B cell (primary cell): ENCODE results near the gene YY1. TPM values are rescaled to one million over a fixed set of nuclear protein-coding genes. Genes with fewer than 3 reads are reported as not detected.

Source experiments
- ATAC-seq: fragments of 200-7000 bp; cut with Tn5 transposase; one replicate; pipeline ENCODE4 v1.10.0; 2021; ENCODE audit warnings: low read depth, mild to moderate bottlenecking, moderate number of reproducible peaks, moderate library complexity
- CTCF ChIA-PET: fragments of 350-600 bp; sonication (Branson Sonifier 250); formaldehyde crosslinking; loops from one replicate; lab custom pipeline; 2021; ENCODE audit warnings: antibody characterized with exemption, inconsistent platforms; lab: Charles Lee
- POLR2A ChIA-PET: fragments of 350-600 bp; sonication (Branson Sonifier 250); formaldehyde crosslinking; loops from one replicate; lab custom pipeline; 2021; ENCODE audit warnings: antibody characterized with exemption; lab: Charles Lee
- DNase-seq: peaks from one replicate; pipeline ENCODE4 v3.0.0; 2013
- H2AFZ ChIP-seq: 2 replicates; pipeline ENCODE4 v1.6.1; 2012; ENCODE audit warnings: mild to moderate bottlenecking, low read depth, low read length; ENCODE audit not compliant: insufficient read depth, poor library complexity, severe bottlenecking
- H3K27ac ChIP-seq, 2 donors: 1 replicate in 1 of 2; 2 replicates in 1 of 2; pipeline ENCODE4 v1.5.1; 2012 to 2013; ENCODE audit warnings: low read length in 2 of 2, mild to moderate bottlenecking in 2 of 2, moderate library complexity in 1 of 2
- H3K27me3 ChIP-seq, 4 experiments: fragments of 200-600 bp in 1 of 4; sonication (generic) in 1 of 4; replicated peaks in 1 of 4; 1 replicate in 2 of 4; 2 replicates in 2 of 4; pipeline versions ENCODE4 v1.6.1 to v1.7.0; 2013 to 2016; ENCODE audit warnings: low read length in 3 of 4, mild to moderate bottlenecking in 2 of 4, mixed read lengths in 1 of 4, moderate library complexity in 1 of 4; ENCODE audit not compliant: insufficient read depth in 4 of 4, control insufficient read depth in 3 of 4; ENCODE audit errors: control extremely low read depth in 1 of 4
- H3K36me3 ChIP-seq, 2 experiments: replicated peaks in 1 of 2; 1 replicate in 1 of 2; 2 replicates in 1 of 2; pipeline versions ENCODE4 v1.6.1 to v1.7.1; 2013; ENCODE audit warnings: low read length in 1 of 2; ENCODE audit not compliant: insufficient read depth in 2 of 2, control insufficient read depth in 1 of 2; ENCODE audit errors: control extremely low read depth in 1 of 2, extremely low read depth in 1 of 2
- H3K4me1 ChIP-seq, 2 donors: fragments of 200-600 bp in 1 of 2; sonication (generic) in 1 of 2; 1 replicate in 1 of 2; 2 replicates in 1 of 2; pipeline versions ENCODE4 v1.5.1 to v1.6.1; 2013 to 2017; ENCODE audit warnings: low read length in 2 of 2; ENCODE audit not compliant: control insufficient read depth in 2 of 2, insufficient read depth in 2 of 2
- H3K4me2 ChIP-seq: replicated peaks from 2 replicates; pipeline ENCODE3; 2012; ENCODE audit warnings: mild to moderate bottlenecking, low read depth, low read length; ENCODE audit not compliant: poor library complexity, severe bottlenecking
- H3K4me3 ChIP-seq, 5 experiments: fragments of 200-600 bp in 1 of 5; sonication (generic) in 1 of 5; 1 replicate in 3 of 5; 2 replicates in 2 of 5; pipeline versions ENCODE4 v1.5.1 to v1.7.0; 2011 to 2016; ENCODE audit warnings: low read length in 4 of 5, mild to moderate bottlenecking in 4 of 5, low read depth in 2 of 5, control low read depth in 1 of 5, moderate library complexity in 1 of 5; ENCODE audit not compliant: insufficient read depth in 1 of 5; ENCODE audit errors: control extremely low read depth in 1 of 5, extremely low read depth in 1 of 5
- H3K79me2 ChIP-seq: fragments of 200-600 bp; sonication (generic); one replicate; pipeline ENCODE4 v1.6.0; 2016; ENCODE audit warnings: low read length; ENCODE audit not compliant: control insufficient read depth, insufficient read depth
- H3K9ac ChIP-seq: fragments of 200-600 bp; sonication (generic); 2 replicates; pipeline ENCODE4 v1.6.1; 2017; ENCODE audit warnings: mild to moderate bottlenecking, low read length, moderate library complexity
- H3K9me3 ChIP-seq, 3 donors: one replicate each; pipeline versions ENCODE4 v1.6.1 to v1.7.1; 2013; ENCODE audit warnings: low read length in 2 of 3; ENCODE audit not compliant: control insufficient read depth in 2 of 3, insufficient read depth in 1 of 3; ENCODE audit errors: control extremely low read depth in 1 of 3
- H4K20me1 ChIP-seq: 2 replicates; pipeline ENCODE4 v1.6.0; 2012; ENCODE audit warnings: mild to moderate bottlenecking, low read length; ENCODE audit not compliant: insufficient read depth, control insufficient read depth, poor library complexity, severe bottlenecking
- H3K27ac Mint-ChIP-seq: one replicate; pipeline ENCODE4 v1.8.0; 2021; ENCODE audit warnings: mixed read lengths
- H3K27me3 Mint-ChIP-seq: one replicate; pipeline ENCODE4 v1.8.0; 2021; ENCODE audit warnings: mixed read lengths
- H3K4me1 Mint-ChIP-seq: one replicate; pipeline ENCODE4 v1.8.0; 2021; ENCODE audit warnings: mixed read lengths
- H3K4me3 Mint-ChIP-seq: one replicate; pipeline ENCODE4 v1.8.0; 2021; ENCODE audit warnings: mixed read lengths
- H3K9me3 Mint-ChIP-seq: one replicate; pipeline ENCODE4 v1.8.0; 2022; ENCODE audit warnings: mixed read lengths; ENCODE audit not compliant: insufficient read depth
- CTCF ChIP-seq: fragments of 200-600 bp; IDR thresholded peaks from one replicate; pipeline ENCODE4 v1.8.0; 2022; ENCODE audit warnings: antibody characterized with exemption, mild to moderate bottlenecking
- EZH2 ChIP-seq: IDR thresholded peaks from 2 replicates; pipeline ENCODE4 v1.6.1; 2012; ENCODE audit warnings: borderline replicate concordance, low read depth, mild to moderate bottlenecking, moderate library complexity, low read length; ENCODE audit not compliant: insufficient read depth, poor library complexity, severe bottlenecking
- WGBS: methylation state at CpG from one replicate; pipeline ENCODE4 v1.1.5; 2013; ENCODE audit warnings: missing lambda C conversion rate; ENCODE audit not compliant: insufficient coverage; 5-methylcytosine and 5-hydroxymethylcytosine counted together
- intact Hi-C: fragments of 100-400 bp; cut with micrococcal nuclease; formaldehyde crosslinking; loops from one replicate; pipeline ENCODE4 v1.10.0; 2022
- polyA plus RNA-seq: library from polyadenylated mRNA; depleted of rRNA; stranded (reverse); fragments of >200 nt; gene quantifications from 2 replicates; pipeline ENCODE4 v1.2.3, GENCODE V29; 2012
- total RNA-seq, 2 donors: library from RNA; stranded (reverse); fragments of 120-200 nt in 1 of 2; gene quantifications; 1 replicate in 1 of 2; 2 replicates in 1 of 2; pipeline versions ENCODE4 v1.2.3 to v1.2.4, GENCODE V29; 2013 to 2022

The YY1 gene
- total and polyA plus RNA-seq, 2 donors (not counting 1 experiment from before 2014, with no cell fraction given), result 24.0 to 91.4 TPM

GRCh38 chr14:100305324-100306100, 66.6 kb downstream of the YY1 start:
- H3K27ac Mint-ChIP-seq, result peak overlapping the region; percentile 83
- Histone ChIP-seq H3K27me3 (peaks cover 0 to 3% (median 0%) of the 10 kb centered on the region in 4 experiments), H2AFZ (peak overlapping the region; percentile 87), H3K4me3 (peak overlapping the region in 4 of 5 experiments; percentile 57 to 81 (median 80)), H3K27ac (peak overlapping the region in 1 of 2 donors; percentile 30), H4K20me1 (no peaks in the 10 kb centered on the region), H3K4me1 (peaks cover 11 to 23% of the 10 kb centered on the region in 2 donors), H3K9me3 (no peaks in the 10 kb centered on the region), H3K79me2 (peaks cover 16% of the 10 kb centered on the region), H3K9ac (peak overlapping the region; percentile 77), H3K36me3 (no peaks in the 10 kb centered on the region), H3K4me2 (peak overlapping the region; percentile 95)
- peak overlapping the region; percentile 94 for H3K4me3 Mint-ChIP-seq
- CTCF ChIA-PET, result interaction anchor here (0.9 to 2.0 kb wide), 8 partner anchors 8 to 76 kb away, joined by 3 to 8 read pairs (median 3); no protein-coding TSS in a partner anchor
- TF ChIP-seq EZH2, result no peak
- no peak for TF ChIP-seq CTCF
- intact Hi-C loops, result loop anchor here (1.0 to 10.0 kb wide), 7 partner anchors 8 to 701 kb away; partner anchors contain the start of genes CCDC85C and WDR25
- POLR2A ChIA-PET, result interaction anchor here (0.9 to 1.4 kb wide), 2 partner anchors 8 to 11 kb away, joined by 4 to 5 read pairs; no protein-coding TSS in a partner anchor
- ATAC-seq (peak; percentile 12), DNase-seq (peak; percentile 51)
- WGBS, result under 1% methylated on average over 65 of the region's 65 CpGs
- no peaks in the 10 kb centered on the region for H3K9me3 Mint-ChIP-seq
- H3K27me3 Mint-ChIP-seq, result no peaks in the 10 kb centered on the region
- H3K4me1 Mint-ChIP-seq, result peaks cover 16% of the 10 kb centered on the region
